ENCODE data around the gene INPP5D.
A peak's percentile ranks its signal among the peaks of the same experiment; 100 is the strongest.
"Not testable (repeated sequence)": the region's sequence is repeated elsewhere in the genome, so short reads cannot be mapped to it uniquely, and the experiment has no call there.

Gene INPP5D

DNA sequence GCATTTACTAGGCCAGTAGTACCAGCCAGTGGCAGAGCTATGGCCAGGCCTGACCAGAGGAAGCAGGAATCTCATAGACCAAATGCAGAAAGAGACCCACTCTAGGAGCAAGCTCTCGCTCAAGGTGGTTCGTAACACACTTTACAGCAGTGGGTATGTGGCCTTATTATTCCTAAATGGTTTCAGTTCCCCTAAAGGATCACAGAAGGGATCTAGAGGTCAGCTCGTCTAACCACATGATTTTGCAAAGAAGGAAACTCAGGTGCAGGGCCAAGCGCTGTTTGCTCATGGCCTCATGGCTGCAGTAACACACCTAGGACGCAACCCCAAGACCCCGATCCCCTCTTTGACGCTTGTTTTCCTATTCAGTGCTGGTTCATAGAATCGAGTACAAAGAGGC lies 125.8 kb downstream of the INPP5D start:
- H3K4me3 ChIP-seq (ENCODE audit: low read length) = no peak overlapping the region
- peaks cover 68% of the 10 kb centered on the region for H3K36me3 ChIP-seq (ENCODE audit: control insufficient read depth, low read length)
- peak overlapping the region; percentile 41 for H3K27ac ChIP-seq (ENCODE audit: low read depth, low read length)
- TF ChIP-seq, protein P1, sequence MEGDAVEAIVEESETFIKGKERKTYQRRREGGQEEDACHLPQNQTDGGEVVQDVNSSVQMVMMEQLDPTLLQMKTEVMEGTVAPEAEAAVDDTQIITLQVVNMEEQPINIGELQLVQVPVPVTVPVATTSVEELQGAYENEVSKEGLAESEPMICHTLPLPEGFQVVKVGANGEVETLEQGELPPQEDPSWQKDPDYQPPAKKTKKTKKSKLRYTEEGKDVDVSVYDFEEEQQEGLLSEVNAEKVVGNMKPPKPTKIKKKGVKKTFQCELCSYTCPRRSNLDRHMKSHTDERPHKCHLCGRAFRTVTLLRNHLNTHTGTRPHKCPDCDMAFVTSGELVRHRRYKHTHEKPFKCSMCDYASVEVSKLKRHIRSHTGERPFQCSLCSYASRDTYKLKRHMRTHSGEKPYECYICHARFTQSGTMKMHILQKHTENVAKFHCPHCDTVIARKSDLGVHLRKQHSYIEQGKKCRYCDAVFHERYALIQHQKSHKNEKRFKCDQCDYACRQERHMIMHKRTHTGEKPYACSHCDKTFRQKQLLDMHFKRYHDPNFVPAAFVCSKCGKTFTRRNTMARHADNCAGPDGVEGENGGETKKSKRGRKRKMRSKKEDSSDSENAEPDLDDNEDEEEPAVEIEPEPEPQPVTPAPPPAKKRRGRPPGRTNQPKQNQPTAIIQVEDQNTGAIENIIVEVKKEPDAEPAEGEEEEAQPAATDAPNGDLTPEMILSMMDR (IDR thresholded peaks at IDR 0.05; ENCODE audit: low read depth, low read length, poor library complexity, severe bottlenecking) = no peak
- TF ChIP-seq EZH2phosphoT487 (IDR thresholded peaks at IDR 0.05; ENCODE audit: borderline replicate concordance, low read length) = no peak
- no peaks in the 10 kb centered on the region for H3K9me3 ChIP-seq (ENCODE audit: control insufficient read depth, insufficient read depth, low read length)
- H4K20me1 ChIP-seq (ENCODE audit: control insufficient read depth, insufficient read depth, low read depth, low read length) = no peaks in the 10 kb centered on the region
- no peaks in the 10 kb centered on the region for H3F3A ChIP-seq (ENCODE audit: control insufficient read depth, insufficient read depth)
- no peaks in the 10 kb centered on the region for H3K79me2 ChIP-seq (ENCODE audit: control insufficient read depth, low read length)
- H3K9me2 ChIP-seq (replicated peaks; ENCODE audit: control insufficient read depth, low read length) = no peaks in the 10 kb centered on the region
- H3K4me1 ChIP-seq (ENCODE audit: control insufficient read depth, low read length) = peaks cover 20% of the 10 kb centered on the region
- no peaks in the 10 kb centered on the region for H3K27me3 ChIP-seq (ENCODE audit: control insufficient read depth, low read length)
- peak overlapping the region; percentile 50 for H3K4me2 ChIP-seq (ENCODE audit: low read length)

DNA sequence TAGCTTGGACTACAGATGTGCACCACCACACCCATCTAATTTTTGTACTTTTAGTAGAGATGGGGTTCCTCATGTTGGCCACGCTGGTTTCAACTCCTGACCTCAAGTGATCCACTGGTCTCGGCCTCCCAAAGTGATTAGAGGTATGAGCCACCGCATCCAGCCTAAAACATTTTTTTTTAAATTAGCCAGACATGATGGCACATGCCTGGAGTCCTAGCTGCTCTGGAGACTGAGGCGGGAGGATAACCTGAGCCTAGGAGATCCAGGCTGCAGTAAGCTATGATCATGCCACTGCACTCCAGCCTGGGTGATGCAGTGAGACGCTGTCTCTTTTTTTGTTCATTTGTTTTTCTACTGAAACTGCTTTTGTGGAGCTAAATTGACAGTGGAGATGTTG lies 126.7 kb downstream of the INPP5D start:
- no peak overlapping the region for H3K27ac ChIP-seq (ENCODE audit: low read depth, low read length)
- no peaks in the 10 kb centered on the region for H4K20me1 ChIP-seq (ENCODE audit: control insufficient read depth, insufficient read depth, low read depth, low read length)
- H3K4me1 ChIP-seq (ENCODE audit: control insufficient read depth, low read length) = peaks cover 20% of the 10 kb centered on the region
- no peaks in the 10 kb centered on the region for H3K79me2 ChIP-seq (ENCODE audit: control insufficient read depth, low read length)
- H3F3A ChIP-seq (ENCODE audit: control insufficient read depth, insufficient read depth) = no peaks in the 10 kb centered on the region
- H3K4me2 ChIP-seq (ENCODE audit: low read length) = no peak overlapping the region
- no peaks in the 10 kb centered on the region for H3K9me2 ChIP-seq (replicated peaks; ENCODE audit: control insufficient read depth, low read length)
- H3K36me3 ChIP-seq (ENCODE audit: control insufficient read depth, low read length) = peaks cover 68% of the 10 kb centered on the region
- no peak for TF ChIP-seq EZH2phosphoT487 (IDR thresholded peaks at IDR 0.05; ENCODE audit: borderline replicate concordance, low read length)
- TF ChIP-seq, protein P1 (IDR thresholded peaks at IDR 0.05; ENCODE audit: low read depth, low read length, poor library complexity, severe bottlenecking) = no peak
- no peaks in the 10 kb centered on the region for H3K9me3 ChIP-seq (ENCODE audit: control insufficient read depth, insufficient read depth, low read length)
- H3K27me3 ChIP-seq (ENCODE audit: control insufficient read depth, low read length) = no peaks in the 10 kb centered on the region
- no peak overlapping the region for H3K4me3 ChIP-seq (ENCODE audit: low read length)

DNA sequence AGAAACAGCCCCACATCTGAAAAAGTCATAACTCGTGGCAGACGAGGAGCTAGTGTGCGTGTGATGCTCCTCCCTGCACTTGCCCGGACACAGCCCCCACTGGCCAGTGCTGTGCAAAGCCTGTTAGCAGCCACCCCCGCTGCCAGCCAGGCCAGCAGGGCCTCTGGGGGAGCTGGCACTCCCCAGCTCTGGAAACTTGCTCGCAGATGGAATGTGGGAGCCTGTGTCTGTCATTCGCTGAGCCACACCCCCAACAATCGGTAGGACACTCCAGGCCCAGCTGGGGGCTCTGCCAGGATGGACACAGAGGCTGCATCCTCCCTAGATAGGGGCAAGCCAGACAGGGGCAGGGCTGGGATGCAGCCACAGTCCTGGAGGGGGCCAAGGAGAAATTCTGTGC lies 128.9 kb downstream of the INPP5D start:
- peaks cover 49% of the 10 kb centered on the region for H3K36me3 ChIP-seq (ENCODE audit: control insufficient read depth, low read length)
- H3K9me3 ChIP-seq (ENCODE audit: control insufficient read depth, insufficient read depth, low read length) = no peaks in the 10 kb centered on the region
- H3K79me2 ChIP-seq (ENCODE audit: control insufficient read depth, low read length) = no peaks in the 10 kb centered on the region
- no peaks in the 10 kb centered on the region for H3F3A ChIP-seq (ENCODE audit: control insufficient read depth, insufficient read depth)
- no peak for TF ChIP-seq EZH2phosphoT487 (IDR thresholded peaks at IDR 0.05; ENCODE audit: borderline replicate concordance, low read length)
- TF ChIP-seq, protein P1 (IDR thresholded peaks at IDR 0.05; ENCODE audit: low read depth, low read length, poor library complexity, severe bottlenecking) = no peak
- no peaks in the 10 kb centered on the region for H3K9me2 ChIP-seq (replicated peaks; ENCODE audit: control insufficient read depth, low read length)
- no peaks in the 10 kb centered on the region for H3K27me3 ChIP-seq (ENCODE audit: control insufficient read depth, low read length)
- H4K20me1 ChIP-seq (ENCODE audit: control insufficient read depth, insufficient read depth, low read depth, low read length) = no peaks in the 10 kb centered on the region
- H3K4me2 ChIP-seq (ENCODE audit: low read length) = no peak overlapping the region
- H3K27ac ChIP-seq (ENCODE audit: low read depth, low read length) = no peak overlapping the region
- H3K4me1 ChIP-seq (ENCODE audit: control insufficient read depth, low read length) = peaks cover 20% of the 10 kb centered on the region
- H3K4me3 ChIP-seq (ENCODE audit: low read length) = no peak overlapping the region

DNA sequence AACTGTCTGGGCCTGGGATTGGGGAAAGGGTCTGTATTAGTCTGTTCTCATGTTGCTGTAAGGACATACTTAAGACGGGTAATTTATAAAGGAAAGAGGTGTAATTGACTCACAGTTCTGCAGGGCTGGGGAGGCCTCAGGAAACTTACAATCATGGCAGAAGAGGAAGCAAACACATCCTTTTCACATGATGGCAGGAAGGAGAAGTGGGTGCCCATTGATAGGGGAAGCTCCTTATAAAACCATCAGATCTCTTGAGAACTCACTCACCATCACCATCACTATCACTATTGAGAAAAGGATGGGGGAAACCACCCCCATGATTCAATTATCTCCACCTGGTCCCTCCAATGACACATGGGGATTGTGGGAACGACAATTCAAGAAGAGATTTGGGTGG lies 130.9 kb downstream of the INPP5D start:
- H3K27me3 ChIP-seq (ENCODE audit: control insufficient read depth, low read length); H3K4me1 ChIP-seq (ENCODE audit: control insufficient read depth, low read length); H3K27ac ChIP-seq (ENCODE audit: low read depth, low read length); H3K9me3 ChIP-seq (ENCODE audit: control insufficient read depth, insufficient read depth, low read length); H3K4me3 ChIP-seq (ENCODE audit: low read length); H3F3A ChIP-seq (ENCODE audit: control insufficient read depth, insufficient read depth); H3K79me2 ChIP-seq (ENCODE audit: control insufficient read depth, low read length); H4K20me1 ChIP-seq (ENCODE audit: control insufficient read depth, insufficient read depth, low read depth, low read length); H3K4me2 ChIP-seq (ENCODE audit: low read length); H3K9me2 ChIP-seq (replicated peaks; ENCODE audit: control insufficient read depth, low read length): not testable (repeated sequence)
- peaks cover 39% of the 10 kb centered on the region for H3K36me3 ChIP-seq (ENCODE audit: control insufficient read depth, low read length)

All from DOHH2 (cell line).